ENCODE data around the gene STAMBPL1. TPM values are rescaled to one million over a fixed set of nuclear protein-coding genes. Genes with fewer than 3 reads are reported as not detected.

The STAMBPL1 gene
- total RNA-seq, 1 experiment from 2014 or later = 25.2 TPM

DNA sequence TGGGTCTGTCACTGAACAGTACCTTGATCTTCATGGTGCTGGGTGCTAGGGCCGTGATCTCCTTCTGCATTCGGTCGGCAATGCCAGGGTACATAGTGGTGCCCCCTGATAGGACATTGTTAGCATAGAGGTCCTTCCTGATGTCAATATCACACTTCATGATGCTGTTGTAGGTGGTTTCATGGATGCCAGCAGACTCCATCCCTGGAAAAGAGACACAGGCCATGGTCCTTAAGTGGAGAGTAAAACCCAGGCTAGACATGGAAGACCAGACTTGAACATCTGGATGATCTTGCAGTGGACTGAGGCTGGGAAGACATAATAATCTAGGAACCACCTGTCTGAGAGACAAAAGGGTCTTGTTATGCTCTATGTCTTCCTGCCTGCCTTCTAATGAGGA lies 58.0 kb downstream of the STAMBPL1 start:
- Histone ChIP-seq H3K27me3 (ENCODE audit: control insufficient read depth, insufficient read depth, low read length) (no peaks in the 10 kb centered on the region), H3K27ac (ENCODE audit: low read length) (no peak overlapping the region), H3K9me3 (ENCODE audit: control insufficient read depth, insufficient read depth, low read depth, low read length) (no peaks in the 10 kb centered on the region), H3K4me1 (ENCODE audit: control insufficient read depth, insufficient read depth, low read length) (peaks cover 4% of the 10 kb centered on the region), H3K4me3 (ENCODE audit: low read depth in 2 of 2, low read length in 2 of 2) (no peak overlapping the region), H3K36me3 (ENCODE audit: control insufficient read depth, insufficient read depth, low read length) (no peaks in the 10 kb centered on the region)
- TF ChIP-seq SIN3A (IDR thresholded peaks at IDR 0.05; ENCODE audit: borderline replicate concordance, insufficient read depth, low read depth, low read length) = no peak
- TF ChIP-seq, protein P1, sequence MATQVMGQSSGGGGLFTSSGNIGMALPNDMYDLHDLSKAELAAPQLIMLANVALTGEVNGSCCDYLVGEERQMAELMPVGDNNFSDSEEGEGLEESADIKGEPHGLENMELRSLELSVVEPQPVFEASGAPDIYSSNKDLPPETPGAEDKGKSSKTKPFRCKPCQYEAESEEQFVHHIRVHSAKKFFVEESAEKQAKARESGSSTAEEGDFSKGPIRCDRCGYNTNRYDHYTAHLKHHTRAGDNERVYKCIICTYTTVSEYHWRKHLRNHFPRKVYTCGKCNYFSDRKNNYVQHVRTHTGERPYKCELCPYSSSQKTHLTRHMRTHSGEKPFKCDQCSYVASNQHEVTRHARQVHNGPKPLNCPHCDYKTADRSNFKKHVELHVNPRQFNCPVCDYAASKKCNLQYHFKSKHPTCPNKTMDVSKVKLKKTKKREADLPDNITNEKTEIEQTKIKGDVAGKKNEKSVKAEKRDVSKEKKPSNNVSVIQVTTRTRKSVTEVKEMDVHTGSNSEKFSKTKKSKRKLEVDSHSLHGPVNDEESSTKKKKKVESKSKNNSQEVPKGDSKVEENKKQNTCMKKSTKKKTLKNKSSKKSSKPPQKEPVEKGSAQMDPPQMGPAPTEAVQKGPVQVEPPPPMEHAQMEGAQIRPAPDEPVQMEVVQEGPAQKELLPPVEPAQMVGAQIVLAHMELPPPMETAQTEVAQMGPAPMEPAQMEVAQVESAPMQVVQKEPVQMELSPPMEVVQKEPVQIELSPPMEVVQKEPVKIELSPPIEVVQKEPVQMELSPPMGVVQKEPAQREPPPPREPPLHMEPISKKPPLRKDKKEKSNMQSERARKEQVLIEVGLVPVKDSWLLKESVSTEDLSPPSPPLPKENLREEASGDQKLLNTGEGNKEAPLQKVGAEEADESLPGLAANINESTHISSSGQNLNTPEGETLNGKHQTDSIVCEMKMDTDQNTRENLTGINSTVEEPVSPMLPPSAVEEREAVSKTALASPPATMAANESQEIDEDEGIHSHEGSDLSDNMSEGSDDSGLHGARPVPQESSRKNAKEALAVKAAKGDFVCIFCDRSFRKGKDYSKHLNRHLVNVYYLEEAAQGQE (IDR thresholded peaks at IDR 0.05; ENCODE audit: insufficient read depth in 1 of 2, low read depth in 2 of 2, low read length in 1 of 2) = no peak
- TF ChIP-seq POLR2AphosphoS5 (IDR thresholded peaks at IDR 0.05; ENCODE audit: low read depth, low read length) = no peak
- no peak for TF ChIP-seq TCF7L2 (IDR thresholded peaks at IDR 0.05; ENCODE audit: low read depth, low read length)
- TF ChIP-seq, protein P2, sequence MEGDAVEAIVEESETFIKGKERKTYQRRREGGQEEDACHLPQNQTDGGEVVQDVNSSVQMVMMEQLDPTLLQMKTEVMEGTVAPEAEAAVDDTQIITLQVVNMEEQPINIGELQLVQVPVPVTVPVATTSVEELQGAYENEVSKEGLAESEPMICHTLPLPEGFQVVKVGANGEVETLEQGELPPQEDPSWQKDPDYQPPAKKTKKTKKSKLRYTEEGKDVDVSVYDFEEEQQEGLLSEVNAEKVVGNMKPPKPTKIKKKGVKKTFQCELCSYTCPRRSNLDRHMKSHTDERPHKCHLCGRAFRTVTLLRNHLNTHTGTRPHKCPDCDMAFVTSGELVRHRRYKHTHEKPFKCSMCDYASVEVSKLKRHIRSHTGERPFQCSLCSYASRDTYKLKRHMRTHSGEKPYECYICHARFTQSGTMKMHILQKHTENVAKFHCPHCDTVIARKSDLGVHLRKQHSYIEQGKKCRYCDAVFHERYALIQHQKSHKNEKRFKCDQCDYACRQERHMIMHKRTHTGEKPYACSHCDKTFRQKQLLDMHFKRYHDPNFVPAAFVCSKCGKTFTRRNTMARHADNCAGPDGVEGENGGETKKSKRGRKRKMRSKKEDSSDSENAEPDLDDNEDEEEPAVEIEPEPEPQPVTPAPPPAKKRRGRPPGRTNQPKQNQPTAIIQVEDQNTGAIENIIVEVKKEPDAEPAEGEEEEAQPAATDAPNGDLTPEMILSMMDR (IDR thresholded peaks at IDR 0.05) = no peak
- POLR2A ChIA-PET = no interaction called here
- intact Hi-C loops (cut with micrococcal nuclease; ENCODE audit: unreplicated experiment) (no loop called here), in situ Hi-C loops (cut with HindIII; ENCODE audit: low pct_unique_long_range_greater_than_20kb, low sequenced_read_pairs) (no loop called here)
- no peak for ATAC-seq
- CTCF ChIA-PET = no interaction called here
- no TSS peak for BruUV-seq (replicated peaks)
- DNase-seq (ENCODE audit: low read depth, low spot score) = no peak

DNA sequence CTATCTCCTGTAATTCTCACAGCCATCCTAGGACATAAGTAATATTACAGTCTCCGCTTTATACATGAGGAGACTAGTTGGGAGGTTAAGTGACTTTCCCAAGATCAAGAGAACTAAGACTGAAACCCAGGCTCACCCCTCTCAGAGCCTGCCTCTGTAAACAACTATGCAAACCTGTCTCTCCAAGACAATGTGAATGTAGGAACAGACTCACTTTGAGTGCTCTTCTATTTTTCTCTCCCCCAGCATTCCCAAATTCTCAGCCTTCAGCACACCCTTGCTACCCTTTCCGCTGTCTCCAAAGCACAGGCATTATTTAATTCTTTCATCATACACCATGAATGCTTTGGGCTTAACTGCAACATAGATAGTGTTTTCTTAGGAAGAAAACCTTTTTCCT lies 58.9 kb downstream of the STAMBPL1 start:
- Histone ChIP-seq H3K4me1 (ENCODE audit: control insufficient read depth, insufficient read depth, low read length) (peaks cover 3% of the 10 kb centered on the region), H3K27me3 (ENCODE audit: control insufficient read depth, insufficient read depth, low read length) (no peaks in the 10 kb centered on the region), H3K36me3 (ENCODE audit: control insufficient read depth, insufficient read depth, low read length) (no peaks in the 10 kb centered on the region), H3K4me3 (ENCODE audit: low read depth in 2 of 2, low read length in 2 of 2) (no peak overlapping the region), H3K9me3 (ENCODE audit: control insufficient read depth, insufficient read depth, low read depth, low read length) (no peaks in the 10 kb centered on the region), H3K27ac (ENCODE audit: low read length) (no peak overlapping the region)
- in situ Hi-C loops (cut with HindIII; ENCODE audit: low pct_unique_long_range_greater_than_20kb, low sequenced_read_pairs) (no loop called here), intact Hi-C loops (cut with micrococcal nuclease; ENCODE audit: unreplicated experiment) (no loop called here)
- no peak for ATAC-seq
- POLR2A ChIA-PET = no interaction called here
- DNase-seq (ENCODE audit: low read depth, low spot score) = no peak
- no TSS peak for BruUV-seq (replicated peaks)
- TF ChIP-seq SIN3A (IDR thresholded peaks at IDR 0.05; ENCODE audit: borderline replicate concordance, insufficient read depth, low read depth, low read length) = no peak
- TF ChIP-seq, protein P1 (IDR thresholded peaks at IDR 0.05; ENCODE audit: insufficient read depth in 1 of 2, low read depth in 2 of 2, low read length in 1 of 2) = no peak
- no peak for TF ChIP-seq TCF7L2 (IDR thresholded peaks at IDR 0.05; ENCODE audit: low read depth, low read length)
- TF ChIP-seq, protein P2 (IDR thresholded peaks at IDR 0.05) = no peak
- no peak for TF ChIP-seq POLR2AphosphoS5 (IDR thresholded peaks at IDR 0.05; ENCODE audit: low read depth, low read length)
- CTCF ChIA-PET = no interaction called here
